GM23248 (cell line): ENCODE results near the gene CARMIL1. TPM values are rescaled to one million over a fixed set of nuclear protein-coding genes. Genes with fewer than 3 reads are reported as not detected.
A peak's percentile ranks its signal among the peaks of the same experiment; 100 is the strongest.

Experiments used
- DNase-seq: peaks from one replicate; pipeline ENCODE4 v3.0.0-alpha.2; 2015
- H2AFZ ChIP-seq: fragments of 200-600 bp; sonication (generic); 2 replicates; pipeline ENCODE4 v1.6.1; 2016; ENCODE audit warnings: antibody characterized with exemption
- H3F3A ChIP-seq: fragments of 200-600 bp; sonication (generic); 2 replicates; pipeline ENCODE4 v1.6.1; 2016; ENCODE audit warnings: mild to moderate bottlenecking, antibody characterized with exemption, mixed run types; ENCODE audit not compliant: insufficient read depth
- H3K27ac ChIP-seq: fragments of 200-600 bp; sonication (generic); 2 replicates; pipeline ENCODE4 v1.5.1; 2016; ENCODE audit warnings: mild to moderate bottlenecking
- H3K27me3 ChIP-seq: fragments of 200-600 bp; sonication (generic); replicated peaks from 2 replicates; pipeline ENCODE4 v1.6.1; 2016; ENCODE audit warnings: mild to moderate bottlenecking; ENCODE audit not compliant: insufficient read depth
- H3K36me3 ChIP-seq: fragments of 200-600 bp; sonication (generic); 2 replicates; pipeline ENCODE4 v1.6.1; 2016; ENCODE audit warnings: low read depth, mild to moderate bottlenecking
- H3K4me1 ChIP-seq: fragments of 200-600 bp; sonication (generic); 2 replicates; pipeline ENCODE4 v1.6.1; 2016; ENCODE audit warnings: mild to moderate bottlenecking; ENCODE audit not compliant: insufficient read depth
- H3K4me2 ChIP-seq: fragments of 200-600 bp; sonication (generic); one replicate; pipeline ENCODE4 v1.6.1; 2016; ENCODE audit warnings: mild to moderate bottlenecking; ENCODE audit not compliant: unreplicated experiment
- H3K4me3 ChIP-seq: fragments of 200-600 bp; sonication (generic); 2 replicates; pipeline ENCODE4 v1.5.1; 2016; ENCODE audit warnings: mild to moderate bottlenecking
- H3K79me2 ChIP-seq: fragments of 200-600 bp; sonication (generic); 2 replicates; pipeline ENCODE4 v1.6.1; 2016; ENCODE audit warnings: mild to moderate bottlenecking; ENCODE audit not compliant: insufficient read depth
- H3K9ac ChIP-seq: fragments of 200-600 bp; sonication (generic); 2 replicates; pipeline ENCODE4 v1.6.1; 2016; ENCODE audit warnings: mild to moderate bottlenecking
- H3K9me2 ChIP-seq: fragments of 200-600 bp; sonication (generic); 2 replicates; pipeline ENCODE4 v1.6.1; 2016; ENCODE audit warnings: mixed run types, mild to moderate bottlenecking, moderate library complexity; ENCODE audit not compliant: insufficient read depth
- H3K9me3 ChIP-seq: fragments of 200-600 bp; sonication (generic); one replicate; pipeline ENCODE4 v1.6.1; 2017; ENCODE audit warnings: low read depth
- H4K20me1 ChIP-seq: fragments of 200-600 bp; sonication (generic); 2 replicates; pipeline ENCODE4 v1.6.0; 2016; ENCODE audit not compliant: insufficient read depth
- EZH2 ChIP-seq: fragments of 200-600 bp; sonication (generic); IDR thresholded peaks from 2 replicates; pipeline ENCODE4 v1.6.1; 2018; ENCODE audit warnings: antibody characterized with exemption, mild to moderate bottlenecking; ENCODE audit not compliant: insufficient read depth, poor library complexity, severe bottlenecking
- EZH2phosphoT487 ChIP-seq: fragments of 200-600 bp; sonication (generic); IDR thresholded peaks from 2 replicates; pipeline ENCODE4 v1.6.1; 2018; ENCODE audit warnings: antibody characterized with exemption, moderate library complexity, mild to moderate bottlenecking, low read depth; ENCODE audit not compliant: insufficient read depth
- WGBS, 2 experiments: methylation state at CpG; one replicate each; pipeline ENCODE4 v1.1.6; 2015 to 2017; ENCODE audit warnings: low lambda C conversion rate in 2 of 2, low coverage in 1 of 2; ENCODE audit errors: missing lambda C conversion rate in 2 of 2; 5-methylcytosine and 5-hydroxymethylcytosine counted together
- in situ Hi-C: fragments of 300-500 bp; cut with MboI; formaldehyde crosslinking; loops from 2 replicates; pipeline ENCODE4 v1.15.0; 2020
- polyA plus RNA-seq: library from polyadenylated mRNA; unstranded; fragments of >200 nt; fragmentation: Nextera tagmentation; extraction: Ambion mirVana; gene quantifications from 2 replicates; pipeline ENCODE4 v1.2.1, GENCODE V29; 2016
- total RNA-seq: library from RNA; depleted of rRNA; stranded (reverse); fragments of >200 nt; shearing (Covaris generic); gene quantifications from 2 replicates; pipeline ENCODE4 v1.2.3, GENCODE V29; 2014

CARMIL1 gene
- total and polyA plus RNA-seq, 2 experiments from 2014 or later = 10.9 to 11.0 TPM

DNA sequence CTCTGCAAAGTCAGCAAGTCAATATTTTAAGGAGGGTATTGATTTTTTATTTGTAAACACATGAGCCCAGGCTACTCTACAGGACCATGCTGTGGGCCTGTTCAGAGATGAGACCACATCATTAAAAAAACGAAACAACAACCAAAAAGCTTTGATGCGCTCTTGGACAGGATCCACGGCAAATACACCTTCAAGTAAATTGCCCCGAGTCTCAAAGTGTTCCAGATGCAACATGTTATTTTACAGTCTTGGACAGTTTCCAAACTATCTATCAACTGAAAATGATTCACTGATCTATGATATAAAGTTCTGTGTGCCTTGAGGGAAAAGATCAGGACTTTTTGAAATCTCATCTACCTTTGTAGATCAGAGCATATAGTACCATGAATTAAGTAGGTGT, 25.8 kb upstream of the CARMIL1 start:
- Histone ChIP-seq H3K27me3 (no peaks in the 10 kb centered on the region), H3K9me3 (no peaks in the 10 kb centered on the region), H3K79me2 (no peaks in the 10 kb centered on the region), H3K36me3 (no peaks in the 10 kb centered on the region), H3K9me2 (no peaks in the 10 kb centered on the region), H3K4me1 (peaks cover 3% of the 10 kb centered on the region), H3F3A (0 out of 2 replicates have a peak, but pooled peaks cover 5% of the 10 kb centered on the region), H3K27ac (no peak overlapping the region), H3K9ac (no peak overlapping the region), H2AFZ (no peak overlapping the region), H4K20me1 (no peaks in the 10 kb centered on the region), H3K4me2 (no peak overlapping the region), H3K4me3 (no peak overlapping the region)
- 81 to 87% methylated on average over 4 of the region's 4 CpGs for WGBS, 2 experiments
- in situ Hi-C loops = loop anchor here (25.0 kb wide), 1 partner anchor 309 kb away; no protein-coding TSS in a partner anchor
- TF ChIP-seq EZH2phosphoT487 (no peak), EZH2 (no peak)
- DNase-seq = no peak

- in situ Hi-C loops = loop anchor here (25.0 kb wide), 1 partner anchor 308 kb away; no protein-coding TSS in a partner anchor
- H3K27ac ChIP-seq = no peak overlapping the region
- no peaks in the 10 kb centered on the region for H3K9me2 ChIP-seq
- H2AFZ ChIP-seq = no peak overlapping the region
- no peak for TF ChIP-seq EZH2phosphoT487
- TF ChIP-seq EZH2 = no peak
- no peaks in the 10 kb centered on the region for H3K79me2 ChIP-seq
- H4K20me1 ChIP-seq = no peaks in the 10 kb centered on the region
- H3K36me3 ChIP-seq = no peaks in the 10 kb centered on the region
- no peak overlapping the region for H3K4me3 ChIP-seq
- no peak for DNase-seq
- H3K4me2 ChIP-seq = no peak overlapping the region
- no peaks in the 10 kb centered on the region for H3F3A ChIP-seq
- H3K27me3 ChIP-seq = no peaks in the 10 kb centered on the region
- 20 to 27% methylated on average over 7 of the region's 7 CpGs for WGBS, 2 experiments
- H3K9me3 ChIP-seq = no peaks in the 10 kb centered on the region
- no peaks in the 10 kb centered on the region for H3K4me1 ChIP-seq
- H3K9ac ChIP-seq = no peak overlapping the region
Measured at GRCh38 chr6:25254671-25255070, 24.5 kb upstream of the CARMIL1 start.

DNA sequence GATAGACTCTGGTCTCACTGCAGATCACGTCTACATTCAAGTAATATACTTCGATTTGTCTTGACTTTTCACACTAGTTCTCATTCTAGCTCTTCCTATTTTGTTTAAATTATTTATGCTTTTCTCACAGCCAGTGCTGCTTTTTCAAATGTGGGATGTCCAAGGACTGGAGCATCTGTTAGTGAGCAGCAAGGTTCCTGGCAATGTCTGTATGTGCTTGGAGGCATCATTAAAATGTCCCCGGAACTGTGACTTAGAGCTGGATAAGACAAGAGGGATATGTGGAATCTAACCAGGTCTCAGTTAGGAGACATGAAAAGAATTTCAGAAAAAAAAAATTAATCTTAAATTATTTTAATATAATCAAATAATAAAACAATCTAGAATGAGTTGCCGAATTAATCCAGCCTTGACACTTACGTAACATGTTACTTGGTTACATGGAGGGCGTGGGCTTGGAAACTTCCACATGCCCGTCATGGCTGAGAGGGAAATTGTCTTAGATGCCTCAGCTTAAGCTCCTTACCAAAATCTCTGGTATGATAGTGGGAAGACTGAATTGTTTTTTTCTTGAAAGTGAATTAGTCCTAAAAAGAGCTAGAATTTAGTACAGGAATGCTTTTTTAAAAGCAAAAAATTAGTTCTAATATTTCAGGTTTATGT, 21.4 kb upstream of the CARMIL1 start:
- TF ChIP-seq EZH2phosphoT487 (no peak), EZH2 (no peak)
- H3K27me3 ChIP-seq = no peaks in the 10 kb centered on the region
- H3K4me3 ChIP-seq = no peak overlapping the region
- H3K4me1 ChIP-seq = no peaks in the 10 kb centered on the region
- H3K9me3 ChIP-seq = no peaks in the 10 kb centered on the region
- H3K9me2 ChIP-seq = no peaks in the 10 kb centered on the region
- H3K36me3 ChIP-seq = no peaks in the 10 kb centered on the region
- H3K9ac ChIP-seq = no peak overlapping the region
- H3K79me2 ChIP-seq = no peaks in the 10 kb centered on the region
- no peak overlapping the region for H3K4me2 ChIP-seq
- H4K20me1 ChIP-seq = no peaks in the 10 kb centered on the region
- peak; percentile 23 for DNase-seq
- H3F3A ChIP-seq = no peaks in the 10 kb centered on the region
- no peak overlapping the region; the same call in 1 of the 2 replicates for H2AFZ ChIP-seq
- H3K27ac ChIP-seq = no peak overlapping the region
- 42 to 44% methylated on average over 7 of the region's 7 CpGs for WGBS, 2 experiments
- in situ Hi-C loops = loop anchor here (25.0 kb wide), 1 partner anchor 304 kb away; no protein-coding TSS in a partner anchor

DNA sequence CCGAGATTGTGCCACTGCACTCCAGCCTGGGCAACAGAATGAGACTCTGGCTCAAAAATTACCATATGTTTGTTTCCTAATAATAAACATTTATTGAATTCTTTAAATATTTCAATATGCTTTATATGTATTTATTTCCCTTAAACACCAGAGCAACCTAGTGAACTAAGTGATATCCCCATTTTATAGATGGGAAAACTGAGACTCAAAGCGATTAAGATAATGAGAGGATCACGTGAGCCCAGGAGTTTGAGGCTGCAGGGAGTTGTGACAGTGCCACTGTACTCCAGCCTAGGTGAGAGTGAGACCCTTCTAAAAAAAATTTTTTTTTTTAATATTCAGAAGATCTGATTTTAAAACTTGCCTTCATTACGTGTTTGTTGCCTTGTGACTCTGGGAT, 19.4 kb upstream of the CARMIL1 start:
- no peak overlapping the region for H3K4me3 ChIP-seq
- H3F3A ChIP-seq = no peaks in the 10 kb centered on the region; the same call in 1 of the 2 replicates
- no peaks in the 10 kb centered on the region for H4K20me1 ChIP-seq
- no peak overlapping the region for H2AFZ ChIP-seq
- H3K4me2 ChIP-seq = no peak overlapping the region
- DNase-seq = no peak
- H3K27ac ChIP-seq = no peak overlapping the region
- no peaks in the 10 kb centered on the region for H3K36me3 ChIP-seq
- peaks cover 10% of the 10 kb centered on the region for H3K4me1 ChIP-seq
- in situ Hi-C loops = loop anchor here (25.0 kb wide), 1 partner anchor 303 kb away; no protein-coding TSS in a partner anchor
- H3K79me2 ChIP-seq = no peaks in the 10 kb centered on the region
- no peak overlapping the region for H3K9ac ChIP-seq
- TF ChIP-seq EZH2 (no peak), EZH2phosphoT487 (no peak)
- no peaks in the 10 kb centered on the region for H3K27me3 ChIP-seq
- no peaks in the 10 kb centered on the region for H3K9me3 ChIP-seq
- 91 to 93% methylated on average over 4 of the region's 4 CpGs for WGBS, 2 experiments
- no peaks in the 10 kb centered on the region for H3K9me2 ChIP-seq
